ENCODE results near the gene SIM1.

The SIM1 gene

DNA sequence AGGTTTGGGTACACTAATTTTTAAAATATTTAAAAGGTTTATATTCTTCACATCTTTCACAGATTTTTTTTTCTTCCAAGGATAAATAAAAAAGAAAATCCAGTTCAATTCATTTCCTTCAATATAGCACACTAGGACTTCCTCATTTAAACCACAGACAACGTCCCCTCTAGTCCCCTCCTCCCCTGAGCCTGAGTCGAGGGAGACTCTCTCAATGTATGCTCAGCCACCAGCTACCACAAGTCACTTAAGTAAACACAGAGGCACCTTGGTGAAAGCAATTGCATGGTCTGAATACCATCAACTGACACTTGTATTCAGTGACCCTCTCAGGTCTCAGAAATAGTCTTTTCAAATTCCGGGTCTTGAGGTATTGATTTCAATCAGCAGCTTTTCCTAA lies 88.6 kb downstream of the SIM1 start:
- H2AFZ ChIP-seq (ENCODE audit: low read length): peak overlapping the region; percentile 10; the same call in 1 of the 2 replicates
- H3K79me2 ChIP-seq (ENCODE audit: insufficient read depth, low read length): no peaks in the 10 kb centered on the region

DNA sequence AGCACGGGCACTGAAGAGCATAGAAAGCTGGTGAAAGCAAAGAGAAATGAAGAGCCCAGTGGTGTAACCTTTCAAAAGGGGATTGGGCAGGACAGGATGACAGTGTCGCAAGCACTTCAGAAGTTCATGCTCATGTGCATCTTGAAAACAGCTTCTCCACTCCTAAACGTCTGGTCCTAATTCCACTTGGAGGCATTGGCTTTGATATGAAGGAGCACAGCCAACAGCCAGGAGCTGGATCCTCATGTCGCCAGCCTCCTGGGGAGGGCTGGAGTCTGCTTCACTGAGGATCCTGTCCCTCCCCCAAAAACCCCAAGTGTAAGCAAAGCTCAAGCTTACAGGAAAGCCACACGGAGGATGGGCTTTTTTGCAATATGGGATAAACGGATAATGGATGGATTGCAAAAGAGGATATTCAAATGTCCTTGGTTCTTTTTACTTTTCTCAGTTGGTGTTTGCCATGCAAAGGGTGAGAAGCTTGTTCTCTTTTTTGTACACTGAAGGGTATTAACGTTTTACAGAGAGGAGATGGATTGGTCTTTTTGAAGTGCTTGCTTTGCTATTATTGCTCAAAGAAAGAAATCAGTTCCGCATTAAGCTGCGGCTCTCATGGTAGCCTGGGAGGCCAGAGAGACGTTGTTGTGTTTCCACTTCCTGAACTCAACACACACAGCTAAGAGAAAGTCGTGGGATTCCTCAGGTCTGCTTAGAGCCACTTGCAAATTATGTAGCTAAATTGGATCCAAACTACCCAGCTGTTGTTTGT lies 92.2 kb downstream of the SIM1 start:
- peaks cover 36% of the 10 kb centered on the region for H3K4me1 ChIP-seq (ENCODE audit: insufficient read depth, low read length, poor library complexity, severe bottlenecking)
- no peaks in the 10 kb centered on the region for H3K27me3 ChIP-seq (ENCODE audit: insufficient read depth, low read length, poor library complexity, severe bottlenecking)
- no peak for TF ChIP-seq EZH2phosphoT487 (IDR thresholded peaks at IDR 0.05; ENCODE audit: borderline replicate concordance)
- TF ChIP-seq, protein P1, sequence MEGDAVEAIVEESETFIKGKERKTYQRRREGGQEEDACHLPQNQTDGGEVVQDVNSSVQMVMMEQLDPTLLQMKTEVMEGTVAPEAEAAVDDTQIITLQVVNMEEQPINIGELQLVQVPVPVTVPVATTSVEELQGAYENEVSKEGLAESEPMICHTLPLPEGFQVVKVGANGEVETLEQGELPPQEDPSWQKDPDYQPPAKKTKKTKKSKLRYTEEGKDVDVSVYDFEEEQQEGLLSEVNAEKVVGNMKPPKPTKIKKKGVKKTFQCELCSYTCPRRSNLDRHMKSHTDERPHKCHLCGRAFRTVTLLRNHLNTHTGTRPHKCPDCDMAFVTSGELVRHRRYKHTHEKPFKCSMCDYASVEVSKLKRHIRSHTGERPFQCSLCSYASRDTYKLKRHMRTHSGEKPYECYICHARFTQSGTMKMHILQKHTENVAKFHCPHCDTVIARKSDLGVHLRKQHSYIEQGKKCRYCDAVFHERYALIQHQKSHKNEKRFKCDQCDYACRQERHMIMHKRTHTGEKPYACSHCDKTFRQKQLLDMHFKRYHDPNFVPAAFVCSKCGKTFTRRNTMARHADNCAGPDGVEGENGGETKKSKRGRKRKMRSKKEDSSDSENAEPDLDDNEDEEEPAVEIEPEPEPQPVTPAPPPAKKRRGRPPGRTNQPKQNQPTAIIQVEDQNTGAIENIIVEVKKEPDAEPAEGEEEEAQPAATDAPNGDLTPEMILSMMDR (conservative IDR thresholded peaks at IDR 0.05; ENCODE audit: low read length): no peak
- H3K4me2 ChIP-seq (ENCODE audit: low read depth, low read length, poor library complexity, severe bottlenecking): no peak overlapping the region
- H4K20me1 ChIP-seq (ENCODE audit: insufficient read depth, low read length, poor library complexity, severe bottlenecking): no peaks in the 10 kb centered on the region
- H3K9me3 ChIP-seq (ENCODE audit: insufficient read depth, low read depth, low read length): 0 out of 2 replicates have a peak, but pooled peaks cover 4% of the 10 kb centered on the region
- peak overlapping the region; percentile 37; the same call in 1 of the 2 replicates for H2AFZ ChIP-seq (ENCODE audit: low read length)
- no peaks in the 10 kb centered on the region for H3K9me2 ChIP-seq (replicated peaks; ENCODE audit: low read depth, low read length)
- no peaks in the 10 kb centered on the region for H3K79me2 ChIP-seq (ENCODE audit: insufficient read depth, low read length)
- H3K9ac ChIP-seq (ENCODE audit: low read depth, low read length, poor library complexity, severe bottlenecking): no peak overlapping the region
- H3F3A ChIP-seq (ENCODE audit: low read depth): peaks cover 5% of the 10 kb centered on the region; the same call in 1 of the 2 replicates
- H3K4me3 ChIP-seq (ENCODE audit: low read length, poor library complexity, severe bottlenecking): no peak overlapping the region
- H3K36me3 ChIP-seq (ENCODE audit: insufficient read depth, low read length): no peaks in the 10 kb centered on the region

More for the DNA sequence above, 88.6 kb downstream of the SIM1 start:
- Histone ChIP-seq H3K4me1 (ENCODE audit: insufficient read depth, low read length, poor library complexity, severe bottlenecking) (peaks cover 20% of the 10 kb centered on the region), H3K36me3 (ENCODE audit: insufficient read depth, low read length) (no peaks in the 10 kb centered on the region), H3K4me3 (ENCODE audit: low read length, poor library complexity, severe bottlenecking) (no peak overlapping the region), H3K27me3 (ENCODE audit: insufficient read depth, low read length, poor library complexity, severe bottlenecking) (no peaks in the 10 kb centered on the region), H3K9me3 (ENCODE audit: insufficient read depth, low read depth, low read length) (no peaks in the 10 kb centered on the region), H4K20me1 (ENCODE audit: insufficient read depth, low read length, poor library complexity, severe bottlenecking) (no peaks in the 10 kb centered on the region), H3K9ac (ENCODE audit: low read depth, low read length, poor library complexity, severe bottlenecking) (no peak overlapping the region), H3K4me2 (ENCODE audit: low read depth, low read length, poor library complexity, severe bottlenecking) (peak overlapping the region; percentile 30), H3F3A (ENCODE audit: low read depth) (no peaks in the 10 kb centered on the region), H3K9me2 (replicated peaks; ENCODE audit: low read depth, low read length) (no peaks in the 10 kb centered on the region)
- no peak for TF ChIP-seq EZH2phosphoT487 (IDR thresholded peaks at IDR 0.05; ENCODE audit: borderline replicate concordance)
- TF ChIP-seq, protein P1 (conservative IDR thresholded peaks at IDR 0.05; ENCODE audit: low read length): no peak

- no peak overlapping the region for H3K4me3 ChIP-seq (ENCODE audit: low read length, poor library complexity, severe bottlenecking)
- peaks cover 37% of the 10 kb centered on the region for H3K4me1 ChIP-seq (ENCODE audit: insufficient read depth, low read length, poor library complexity, severe bottlenecking)
- H2AFZ ChIP-seq (ENCODE audit: low read length): no peak overlapping the region
- no peaks in the 10 kb centered on the region for H3K27me3 ChIP-seq (ENCODE audit: insufficient read depth, low read length, poor library complexity, severe bottlenecking)
- H3K36me3 ChIP-seq (ENCODE audit: insufficient read depth, low read length): no peaks in the 10 kb centered on the region
- no peaks in the 10 kb centered on the region for H3K79me2 ChIP-seq (ENCODE audit: insufficient read depth, low read length)
- no peaks in the 10 kb centered on the region for H4K20me1 ChIP-seq (ENCODE audit: insufficient read depth, low read length, poor library complexity, severe bottlenecking)
- H3K4me2 ChIP-seq (ENCODE audit: low read depth, low read length, poor library complexity, severe bottlenecking): no peak overlapping the region
- 0 out of 2 replicates have a peak, but pooled peaks cover 4% of the 10 kb centered on the region for H3K9me3 ChIP-seq (ENCODE audit: insufficient read depth, low read depth, low read length)
- TF ChIP-seq, protein P1 (conservative IDR thresholded peaks at IDR 0.05; ENCODE audit: low read length): no peak
- TF ChIP-seq EZH2phosphoT487 (IDR thresholded peaks at IDR 0.05; ENCODE audit: borderline replicate concordance): no peak
- no peak overlapping the region for H3K9ac ChIP-seq (ENCODE audit: low read depth, low read length, poor library complexity, severe bottlenecking)
- peaks cover 5% of the 10 kb centered on the region; the same call in 1 of the 2 replicates for H3F3A ChIP-seq (ENCODE audit: low read depth)
- no peaks in the 10 kb centered on the region for H3K9me2 ChIP-seq (replicated peaks; ENCODE audit: low read depth, low read length)
Observed at GRCh38 chr6:100371591-100371990, 93.1 kb downstream of the SIM1 start.
